IMR-90 (cell line): ENCODE data around the gene CCDC171. TPM values are rescaled to one million over a fixed set of nuclear protein-coding genes. Genes with fewer than 3 reads are reported as not detected.

Experiments used
- ATAC-seq: fragments of 200-7000 bp; cut with Tn5 transposase; 2 replicates; pipeline ENCODE4 v1.9.1; 2020; ENCODE audit warnings: low read depth, mild to moderate bottlenecking, moderate library complexity
- BruUV-seq: library from RNA; stranded (reverse); fragments of 400-500 nt; replicated peaks from 2 replicates; lab custom pipeline; 2021; lab: Mats Ljungman, UMichigan
- CTCF ChIA-PET: fragments of 300-600 bp; formaldehyde crosslinking; extraction: SDS; loops from one replicate; lab custom pipeline; 2021; ENCODE audit warnings: antibody characterized with exemption; lab: Yijun Ruan, JAX
- POLR2A ChIA-PET: fragments of 300-600 bp; sonication (Branson Sonifier 250); formaldehyde crosslinking; loops from one replicate; lab custom pipeline; 2022; ENCODE audit warnings: antibody characterized with exemption; ENCODE audit not compliant: unreplicated experiment; lab: Charles Lee
- DNase-seq: peaks from one replicate; pipeline ENCODE4 v3.0.0; 2013
- H2AFZ ChIP-seq: replicated peaks from 2 replicates; pipeline ENCODE3; 2013; ENCODE audit warnings: low read length, mild to moderate bottlenecking; ENCODE audit not compliant: poor library complexity
- H2AK5ac ChIP-seq: 2 replicates; pipeline ENCODE4 v1.6.1; 2013; ENCODE audit warnings: low read depth, low read length, inconsistent platforms
- H2AK9ac ChIP-seq: replicated peaks from 2 replicates; pipeline ENCODE3; 2013; ENCODE audit warnings: mild to moderate bottlenecking, low read depth, low read length, moderate library complexity; ENCODE audit not compliant: poor library complexity
- H2BK120ac ChIP-seq: 2 replicates; pipeline ENCODE4 v1.6.1; 2013; ENCODE audit warnings: low read depth, low read length, inconsistent platforms
- H2BK15ac ChIP-seq: 3 replicates; pipeline ENCODE4 v1.6.1; 2013; ENCODE audit warnings: low read depth, low read length, inconsistent platforms
- H2BK20ac ChIP-seq: 2 replicates; pipeline ENCODE4 v1.6.1; 2013; ENCODE audit warnings: low read depth, mild to moderate bottlenecking, inconsistent platforms, low read length, moderate library complexity
- H2BK5ac ChIP-seq: 2 replicates; pipeline ENCODE4 v1.6.1; 2013; ENCODE audit warnings: mild to moderate bottlenecking, low read depth, low read length, inconsistent platforms; ENCODE audit not compliant: poor library complexity, severe bottlenecking
- H3K14ac ChIP-seq: replicated peaks from 2 replicates; pipeline ENCODE4 v1.6.1; 2013; ENCODE audit warnings: low read depth, low read length, inconsistent platforms
- H3K18ac ChIP-seq: 2 replicates; pipeline ENCODE4 v1.6.1; 2013; ENCODE audit warnings: low read depth, low read length, control low read depth
- H3K23ac ChIP-seq: 2 replicates; pipeline ENCODE4 v1.6.1; 2013; ENCODE audit warnings: low read depth, low read length, inconsistent platforms
- H3K27ac ChIP-seq: 2 replicates; pipeline ENCODE4 v1.5.1; 2013; ENCODE audit warnings: mild to moderate bottlenecking, control low read depth, low read length; ENCODE audit not compliant: insufficient read depth
- H3K27me3 ChIP-seq: 2 replicates; pipeline ENCODE4 v1.6.1; 2013; ENCODE audit warnings: low read length; ENCODE audit not compliant: control insufficient read depth, insufficient read depth
- H3K36me3 ChIP-seq: 2 replicates; pipeline ENCODE4 v1.6.1; 2013; ENCODE audit warnings: low read length, mixed read lengths; ENCODE audit not compliant: control insufficient read depth, insufficient read depth
- H3K4ac ChIP-seq: 2 replicates; pipeline ENCODE4 v1.6.1; 2013; ENCODE audit warnings: low read depth, low read length, inconsistent platforms
- H3K4me1 ChIP-seq: 2 replicates; pipeline ENCODE4 v1.6.1; 2013; ENCODE audit warnings: low read length, mixed read lengths; ENCODE audit not compliant: control insufficient read depth, insufficient read depth
- H3K4me2 ChIP-seq: 2 replicates; pipeline ENCODE4 v1.6.1; 2013; ENCODE audit warnings: low read depth, mild to moderate bottlenecking, control low read depth, low read length, moderate library complexity
- H3K4me3 ChIP-seq: 2 replicates; pipeline ENCODE4 v1.5.1; 2013; ENCODE audit warnings: low read depth, mild to moderate bottlenecking, control low read depth, low read length, moderate library complexity; ENCODE audit not compliant: insufficient read depth
- H3K56ac ChIP-seq: 2 replicates; pipeline ENCODE4 v1.6.1; 2013; ENCODE audit warnings: low read length, inconsistent platforms; ENCODE audit not compliant: insufficient read depth; ENCODE audit errors: extremely low read depth
- H3K79me1 ChIP-seq, 2 experiments: 2 replicates each; pipeline ENCODE4 v1.6.1; 2013; ENCODE audit warnings: low read length in 2 of 2, inconsistent platforms in 1 of 2, low read depth in 1 of 2
- H3K9ac ChIP-seq: 2 replicates; pipeline ENCODE4 v1.6.1; 2013; ENCODE audit warnings: low read depth, low read length, control low read depth
- H3K9me1 ChIP-seq: 2 replicates; pipeline ENCODE4 v1.6.1; 2013; ENCODE audit warnings: low read length, inconsistent platforms; ENCODE audit not compliant: insufficient read depth
- H3K9me3 ChIP-seq: 2 replicates; pipeline ENCODE4 v1.6.1; 2013; ENCODE audit warnings: low read length; ENCODE audit not compliant: control insufficient read depth, insufficient read depth
- H4K20me1 ChIP-seq: 2 replicates; pipeline ENCODE4 v1.6.1; 2013; ENCODE audit warnings: low read length, inconsistent platforms; ENCODE audit not compliant: insufficient read depth
- H4K5ac ChIP-seq: 2 replicates; pipeline ENCODE4 v1.6.1; 2013; ENCODE audit warnings: mild to moderate bottlenecking, low read depth, low read length, control low read depth
- H4K8ac ChIP-seq, 2 experiments: 2 replicates each; pipeline ENCODE4 v1.6.1; 2013; ENCODE audit warnings: low read depth in 2 of 2, low read length in 2 of 2, control low read depth in 1 of 2, inconsistent platforms in 1 of 2
- H4K91ac ChIP-seq: 2 replicates; pipeline ENCODE4 v1.6.1; 2013; ENCODE audit warnings: low read depth, low read length, inconsistent platforms; ENCODE audit not compliant: insufficient read depth
- CEBPB ChIP-seq: IDR thresholded peaks from 2 replicates; pipeline ENCODE4 v1.6.1; 2012; ENCODE audit warnings: low read depth, low read length, improper control_type of control experiment
- CHD1 ChIP-seq: IDR thresholded peaks from 2 replicates; pipeline ENCODE4 v1.6.1; 2012; ENCODE audit warnings: low read depth, low read length, improper control_type of control experiment
- MAZ ChIP-seq: IDR thresholded peaks from 2 replicates; pipeline ENCODE4 v1.6.1; 2012; ENCODE audit warnings: low read depth, mild to moderate bottlenecking, low read length, improper control_type of control experiment, moderate library complexity, borderline replicate concordance
- NFE2L2 ChIP-seq: fragments of 150-350 bp; IDR thresholded peaks from 2 replicates; pipeline ENCODE4 v1.6.1; 2016; ENCODE audit warnings: low read depth, mild to moderate bottlenecking, low read length
- RAD21 ChIP-seq: IDR thresholded peaks from 2 replicates; pipeline ENCODE4 v1.6.1; 2012; ENCODE audit warnings: low read length, improper control_type of control experiment
- RCOR1 ChIP-seq: IDR thresholded peaks from 2 replicates; pipeline ENCODE4 v1.6.1; 2012; ENCODE audit warnings: mild to moderate bottlenecking, low read length, improper control_type of control experiment; ENCODE audit not compliant: insufficient replicate concordance
- SMC3 ChIP-seq: fragments of 150-350 bp; IDR thresholded peaks from 2 replicates; pipeline ENCODE4 v1.6.1; 2016; ENCODE audit warnings: low read depth, mild to moderate bottlenecking, antibody characterized with exemption, low read length, moderate library complexity
- USF2 ChIP-seq: fragments of 150-350 bp; IDR thresholded peaks from 2 replicates; pipeline ENCODE4 v1.6.1; 2017; ENCODE audit warnings: mild to moderate bottlenecking, antibody characterized with exemption, low read length, low read depth
- WGBS, 2 experiments: methylation state at CpG; one replicate each; pipeline versions ENCODE4 v1.1.5 to v1.1.7; 2013; ENCODE audit warnings: missing lambda C conversion rate in 2 of 2; ENCODE audit not compliant: insufficient read length in 1 of 2; ENCODE audit errors: extremely low coverage in 2 of 2; 5-methylcytosine and 5-hydroxymethylcytosine counted together
- dilution Hi-C: fragments of 300-500 bp; cut with HindIII; formaldehyde crosslinking; loops from one replicate; pipeline ENCODE4 v1.14.3; 2018; ENCODE audit warnings: low sequenced_read_pairs; ENCODE audit not compliant: unreplicated experiment
- in situ Hi-C: fragments of 300-500 bp; cut with MboI; formaldehyde crosslinking; loops from 3 replicates; pipeline ENCODE4 v1.14.3; 2019; ENCODE audit warnings: low sequenced_read_pairs, inconsistent platforms, mixed read lengths
- intact Hi-C: fragments of 100-400 bp; cut with micrococcal nuclease; formaldehyde crosslinking; loops from 2 replicates; pipeline ENCODE4 v1.10.0; 2022
- polyA plus RNA-seq, 3 experiments: library from polyadenylated mRNA; depleted of rRNA; stranded (reverse); fragments of >200 nt; gene quantifications; 2 replicates each; pipeline ENCODE4 v1.2.3, GENCODE V29; 2012; ENCODE audit warnings: low replicate concordance in 1 of 3
- total RNA-seq: library from RNA; depleted of rRNA; stranded (reverse); fragments of >200 nt; gene quantifications from 2 replicates; pipeline ENCODE4 v1.2.3, GENCODE V29; 2012

The CCDC171 gene
- total and polyA plus RNA-seq, 2 of the 4 experiments (the other 2 are of a cell fraction): 0.63 to 2.2 TPM

DNA sequence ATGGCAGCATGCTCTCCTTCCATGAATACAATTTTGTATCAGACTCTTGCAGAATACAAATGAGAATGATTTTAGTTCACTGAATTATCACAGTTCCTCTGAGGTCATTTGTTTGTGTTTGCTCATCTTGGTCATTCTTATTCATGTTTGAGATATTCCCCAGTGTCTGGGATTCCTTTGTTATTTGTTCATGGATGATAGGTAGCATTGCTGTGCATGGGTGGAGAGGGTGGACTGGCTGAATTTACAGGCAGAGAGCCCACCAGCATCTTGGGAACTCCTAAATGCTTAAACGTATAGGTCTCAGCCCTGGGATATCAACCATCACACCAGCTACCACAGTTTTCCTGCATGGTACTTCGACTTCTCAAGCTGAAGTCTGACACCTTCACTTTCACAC, 459.8 kb downstream of the CCDC171 start:
- ChIA-PET CTCF (interaction anchor here (0.6 kb wide), 1 partner anchor 331 kb away, joined by 4 read pairs; no protein-coding TSS in a partner anchor), POLR2A (no interaction called here)
- Histone ChIP-seq H4K8ac (peak overlapping the region; percentile 85 to 86), H3K27ac (peak overlapping the region; percentile 48; the same call in 1 of the 2 replicates), H3K4me1 (peaks cover 7% of the 10 kb centered on the region; the same call in 1 of the 2 replicates), H3K56ac (peak overlapping the region; percentile 66), H4K91ac (peak overlapping the region; percentile 92), H3K23ac (peak overlapping the region; percentile 75), H3K9me1 (0 out of 2 replicates have a peak, but pooled peaks cover 2% of the 10 kb centered on the region), H3K27me3 (no peaks in the 10 kb centered on the region), H3K4me2 (0 out of 2 replicates have a peak overlapping the region, but pooled peaks have one; percentile 3), H2BK20ac (peak overlapping the region; percentile 96), H2AK5ac (peak overlapping the region; percentile 97), H3K36me3 (no peaks in the 10 kb centered on the region), H4K5ac (peak overlapping the region; percentile 69; the same call in 1 of the 2 replicates), H4K20me1 (no peaks in the 10 kb centered on the region), H3K4ac (peak overlapping the region; percentile 84), H2BK15ac (peak overlapping the region; percentile 87; the same call in 2 of the 3 replicates), H3K9ac (peak overlapping the region; percentile 9; the same call in 1 of the 2 replicates), H2AFZ (peak overlapping the region; percentile 36), H3K79me1 (no peaks in the 10 kb centered on the region), H2BK5ac (peak overlapping the region; percentile 78), H3K18ac (peak overlapping the region; percentile 90; the same call in 1 of the 2 replicates), H3K4me3 (no peak overlapping the region), H2BK120ac (peak overlapping the region; percentile 91), H3K9me3 (peaks cover 2% of the 10 kb centered on the region), H2AK9ac (peak overlapping the region; percentile 63), H3K14ac (peak overlapping the region; percentile 90)
- DNase-seq (peak; percentile 79), ATAC-seq (peak; percentile 73)
- BruUV-seq: no TSS peak
- intact Hi-C loops (no loop called here), in situ Hi-C loops (no loop called here), dilution Hi-C loops (no loop called here)
- no peak for TF ChIP-seq SMC3
- no peak for TF ChIP-seq USF2
- no peak for TF ChIP-seq MAZ
- no peak for TF ChIP-seq CHD1
- TF ChIP-seq RAD21: no peak
- TF ChIP-seq RCOR1: no peak
- TF ChIP-seq NFE2L2: no peak
- no peak for TF ChIP-seq CEBPB
- WGBS, 2 experiments: 80% methylated on average over 1 of the region's 2 CpGs; no CpG with 5 or more reads in 1 of the 2 experiments
